ENCODE measurements around the gene YPEL3. TPM values are rescaled to one million over a fixed set of nuclear protein-coding genes. Genes with fewer than 3 reads are reported as not detected.

Gene YPEL3
- total RNA-seq, 1 experiment from 2014 or later = 52.7 TPM

DNA sequence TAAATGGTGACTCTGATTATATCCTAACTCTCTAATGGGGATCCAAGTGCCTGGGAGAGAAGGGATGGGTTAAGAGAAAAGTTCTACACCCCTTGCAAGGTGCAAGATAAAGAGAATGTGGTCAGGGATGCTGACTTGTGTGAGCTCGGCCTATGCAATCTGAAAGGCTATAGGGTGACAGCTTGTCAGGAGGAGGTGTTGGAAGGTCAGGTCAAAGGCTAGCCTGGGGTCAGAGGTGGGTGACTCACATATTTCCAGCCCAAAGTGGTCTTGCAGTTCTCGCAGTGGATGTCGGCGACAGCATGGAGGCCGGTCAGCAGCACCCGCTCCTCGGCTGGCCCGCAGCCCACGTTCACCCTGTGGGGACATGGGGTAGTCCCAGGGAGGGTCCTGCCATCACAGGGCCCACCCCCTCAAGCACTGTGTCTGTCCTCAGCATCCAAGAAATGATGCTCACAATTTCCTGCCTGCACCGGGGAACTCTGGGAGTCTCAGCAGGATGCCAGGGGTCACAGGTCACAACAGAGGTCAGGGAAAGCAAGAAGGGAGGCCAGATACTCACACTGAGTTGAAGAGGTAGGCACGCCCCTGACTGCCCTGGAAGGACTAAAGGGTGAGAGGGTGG lies 1.4 kb downstream of the YPEL3 start:
- no peak for ATAC-seq
- H3K36me3 Mint-ChIP-seq = peaks cover 29% of the 10 kb centered on the region
- DNase-seq (ENCODE audit: low spot score) = no peak
- TF ChIP-seq, protein P1, sequence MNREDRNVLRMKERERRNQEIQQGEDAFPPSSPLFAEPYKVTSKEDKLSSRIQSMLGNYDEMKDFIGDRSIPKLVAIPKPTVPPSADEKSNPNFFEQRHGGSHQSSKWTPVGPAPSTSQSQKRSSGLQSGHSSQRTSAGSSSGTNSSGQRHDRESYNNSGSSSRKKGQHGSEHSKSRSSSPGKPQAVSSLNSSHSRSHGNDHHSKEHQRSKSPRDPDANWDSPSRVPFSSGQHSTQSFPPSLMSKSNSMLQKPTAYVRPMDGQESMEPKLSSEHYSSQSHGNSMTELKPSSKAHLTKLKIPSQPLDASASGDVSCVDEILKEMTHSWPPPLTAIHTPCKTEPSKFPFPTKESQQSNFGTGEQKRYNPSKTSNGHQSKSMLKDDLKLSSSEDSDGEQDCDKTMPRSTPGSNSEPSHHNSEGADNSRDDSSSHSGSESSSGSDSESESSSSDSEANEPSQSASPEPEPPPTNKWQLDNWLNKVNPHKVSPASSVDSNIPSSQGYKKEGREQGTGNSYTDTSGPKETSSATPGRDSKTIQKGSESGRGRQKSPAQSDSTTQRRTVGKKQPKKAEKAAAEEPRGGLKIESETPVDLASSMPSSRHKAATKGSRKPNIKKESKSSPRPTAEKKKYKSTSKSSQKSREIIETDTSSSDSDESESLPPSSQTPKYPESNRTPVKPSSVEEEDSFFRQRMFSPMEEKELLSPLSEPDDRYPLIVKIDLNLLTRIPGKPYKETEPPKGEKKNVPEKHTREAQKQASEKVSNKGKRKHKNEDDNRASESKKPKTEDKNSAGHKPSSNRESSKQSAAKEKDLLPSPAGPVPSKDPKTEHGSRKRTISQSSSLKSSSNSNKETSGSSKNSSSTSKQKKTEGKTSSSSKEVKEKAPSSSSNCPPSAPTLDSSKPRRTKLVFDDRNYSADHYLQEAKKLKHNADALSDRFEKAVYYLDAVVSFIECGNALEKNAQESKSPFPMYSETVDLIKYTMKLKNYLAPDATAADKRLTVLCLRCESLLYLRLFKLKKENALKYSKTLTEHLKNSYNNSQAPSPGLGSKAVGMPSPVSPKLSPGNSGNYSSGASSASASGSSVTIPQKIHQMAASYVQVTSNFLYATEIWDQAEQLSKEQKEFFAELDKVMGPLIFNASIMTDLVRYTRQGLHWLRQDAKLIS (CRISPR knock-in tag; IDR thresholded peaks at IDR 0.05; ENCODE audit: borderline replicate concordance) = no peak
- TF ChIP-seq ZNF671 (CRISPR knock-in tag; IDR thresholded peaks at IDR 0.05) (no peak), CREB1 (CRISPR knock-in tag; IDR thresholded peaks at IDR 0.05) (no peak), RORB (CRISPR knock-in tag; IDR thresholded peaks at IDR 0.05) (no peak), NFYB (CRISPR knock-in tag; conservative IDR thresholded peaks at IDR 0.05; ENCODE audit: low read depth) (no peak), ZNF138 (CRISPR knock-in tag; conservative IDR thresholded peaks at IDR 0.05) (no peak), MXD4 (CRISPR knock-in tag; IDR thresholded peaks at IDR 0.05; ENCODE audit: borderline replicate concordance) (no peak), NFE2L1 (CRISPR knock-in tag; IDR thresholded peaks at IDR 0.05) (no peak), MYBL2 (CRISPR knock-in tag; IDR thresholded peaks at IDR 0.05) (no peak), NR3C1 (CRISPR knock-in tag; conservative IDR thresholded peaks at IDR 0.05; ENCODE audit: low read depth) (no peak), SMAD3 (CRISPR knock-in tag; IDR thresholded peaks at IDR 0.05; ENCODE audit: borderline replicate concordance) (no peak)
- TF ChIP-seq, protein P2, sequence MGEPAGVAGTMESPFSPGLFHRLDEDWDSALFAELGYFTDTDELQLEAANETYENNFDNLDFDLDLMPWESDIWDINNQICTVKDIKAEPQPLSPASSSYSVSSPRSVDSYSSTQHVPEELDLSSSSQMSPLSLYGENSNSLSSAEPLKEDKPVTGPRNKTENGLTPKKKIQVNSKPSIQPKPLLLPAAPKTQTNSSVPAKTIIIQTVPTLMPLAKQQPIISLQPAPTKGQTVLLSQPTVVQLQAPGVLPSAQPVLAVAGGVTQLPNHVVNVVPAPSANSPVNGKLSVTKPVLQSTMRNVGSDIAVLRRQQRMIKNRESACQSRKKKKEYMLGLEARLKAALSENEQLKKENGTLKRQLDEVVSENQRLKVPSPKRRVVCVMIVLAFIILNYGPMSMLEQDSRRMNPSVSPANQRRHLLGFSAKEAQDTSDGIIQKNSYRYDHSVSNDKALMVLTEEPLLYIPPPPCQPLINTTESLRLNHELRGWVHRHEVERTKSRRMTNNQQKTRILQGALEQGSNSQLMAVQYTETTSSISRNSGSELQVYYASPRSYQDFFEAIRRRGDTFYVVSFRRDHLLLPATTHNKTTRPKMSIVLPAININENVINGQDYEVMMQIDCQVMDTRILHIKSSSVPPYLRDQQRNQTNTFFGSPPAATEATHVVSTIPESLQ (CRISPR knock-in tag; IDR thresholded peaks at IDR 0.05) = no peak
- TF ChIP-seq, protein P3, sequence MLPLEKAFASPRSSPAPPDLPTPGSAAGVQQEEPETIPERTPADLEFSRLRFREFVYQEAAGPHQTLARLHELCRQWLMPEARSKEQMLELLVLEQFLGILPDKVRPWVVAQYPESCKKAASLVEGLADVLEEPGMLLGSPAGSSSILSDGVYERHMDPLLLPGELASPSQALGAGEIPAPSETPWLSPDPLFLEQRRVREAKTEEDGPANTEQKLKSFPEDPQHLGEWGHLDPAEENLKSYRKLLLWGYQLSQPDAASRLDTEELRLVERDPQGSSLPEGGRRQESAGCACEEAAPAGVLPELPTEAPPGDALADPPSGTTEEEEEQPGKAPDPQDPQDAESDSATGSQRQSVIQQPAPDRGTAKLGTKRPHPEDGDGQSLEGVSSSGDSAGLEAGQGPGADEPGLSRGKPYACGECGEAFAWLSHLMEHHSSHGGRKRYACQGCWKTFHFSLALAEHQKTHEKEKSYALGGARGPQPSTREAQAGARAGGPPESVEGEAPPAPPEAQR (CRISPR knock-in tag; IDR thresholded peaks at IDR 0.05) = no peak
- TF ChIP-seq, protein P4, sequence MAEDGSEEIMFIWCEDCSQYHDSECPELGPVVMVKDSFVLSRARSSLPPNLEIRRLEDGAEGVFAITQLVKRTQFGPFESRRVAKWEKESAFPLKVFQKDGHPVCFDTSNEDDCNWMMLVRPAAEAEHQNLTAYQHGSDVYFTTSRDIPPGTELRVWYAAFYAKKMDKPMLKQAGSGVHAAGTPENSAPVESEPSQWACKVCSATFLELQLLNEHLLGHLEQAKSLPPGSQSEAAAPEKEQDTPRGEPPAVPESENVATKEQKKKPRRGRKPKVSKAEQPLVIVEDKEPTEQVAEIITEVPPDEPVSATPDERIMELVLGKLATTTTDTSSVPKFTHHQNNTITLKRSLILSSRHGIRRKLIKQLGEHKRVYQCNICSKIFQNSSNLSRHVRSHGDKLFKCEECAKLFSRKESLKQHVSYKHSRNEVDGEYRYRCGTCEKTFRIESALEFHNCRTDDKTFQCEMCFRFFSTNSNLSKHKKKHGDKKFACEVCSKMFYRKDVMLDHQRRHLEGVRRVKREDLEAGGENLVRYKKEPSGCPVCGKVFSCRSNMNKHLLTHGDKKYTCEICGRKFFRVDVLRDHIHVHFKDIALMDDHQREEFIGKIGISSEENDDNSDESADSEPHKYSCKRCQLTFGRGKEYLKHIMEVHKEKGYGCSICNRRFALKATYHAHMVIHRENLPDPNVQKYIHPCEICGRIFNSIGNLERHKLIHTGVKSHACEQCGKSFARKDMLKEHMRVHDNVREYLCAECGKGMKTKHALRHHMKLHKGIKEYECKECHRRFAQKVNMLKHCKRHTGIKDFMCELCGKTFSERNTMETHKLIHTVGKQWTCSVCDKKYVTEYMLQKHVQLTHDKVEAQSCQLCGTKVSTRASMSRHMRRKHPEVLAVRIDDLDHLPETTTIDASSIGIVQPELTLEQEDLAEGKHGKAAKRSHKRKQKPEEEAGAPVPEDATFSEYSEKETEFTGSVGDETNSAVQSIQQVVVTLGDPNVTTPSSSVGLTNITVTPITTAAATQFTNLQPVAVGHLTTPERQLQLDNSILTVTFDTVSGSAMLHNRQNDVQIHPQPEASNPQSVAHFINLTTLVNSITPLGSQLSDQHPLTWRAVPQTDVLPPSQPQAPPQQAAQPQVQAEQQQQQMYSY (CRISPR knock-in tag; IDR thresholded peaks at IDR 0.05) = no peak
- TF ChIP-seq, protein P5, sequence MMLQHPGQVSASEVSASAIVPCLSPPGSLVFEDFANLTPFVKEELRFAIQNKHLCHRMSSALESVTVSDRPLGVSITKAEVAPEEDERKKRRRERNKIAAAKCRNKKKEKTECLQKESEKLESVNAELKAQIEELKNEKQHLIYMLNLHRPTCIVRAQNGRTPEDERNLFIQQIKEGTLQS (CRISPR knock-in tag; conservative IDR thresholded peaks at IDR 0.05) = no peak
- TF ChIP-seq, protein P6, sequence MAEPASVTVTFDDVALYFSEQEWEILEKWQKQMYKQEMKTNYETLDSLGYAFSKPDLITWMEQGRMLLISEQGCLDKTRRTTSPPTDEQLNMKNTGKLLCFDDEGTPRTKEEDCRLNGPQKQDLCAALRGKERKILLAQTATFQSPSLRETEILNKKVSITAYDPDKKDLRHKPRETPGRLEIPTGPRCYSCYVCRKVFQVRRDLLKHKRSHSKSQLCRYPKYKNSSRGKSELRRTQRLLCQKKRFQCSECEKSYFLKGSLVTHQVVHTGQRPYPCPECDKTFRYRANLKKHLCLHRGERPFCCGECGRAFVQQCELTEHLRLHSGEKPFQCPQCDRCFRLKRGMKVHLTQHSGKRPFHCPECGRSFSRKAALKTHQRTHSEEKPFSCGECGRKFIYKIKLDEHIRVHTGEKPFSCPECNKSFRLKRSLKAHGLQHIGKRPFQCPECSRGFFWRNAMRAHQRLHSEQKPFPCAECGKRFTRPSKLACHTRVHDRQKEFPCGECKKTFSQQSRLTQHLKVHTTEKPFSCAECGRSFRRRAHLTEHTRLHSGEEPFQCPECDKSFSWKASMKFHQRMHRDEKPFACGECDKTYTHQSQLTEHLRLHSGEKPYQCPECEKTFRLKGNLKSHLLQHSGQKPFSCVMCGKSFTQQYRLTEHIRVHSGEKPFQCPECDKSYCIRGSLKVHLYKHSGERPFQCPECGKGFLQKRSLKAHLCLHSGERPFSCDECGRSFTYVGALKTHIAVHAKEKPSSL (CRISPR knock-in tag; conservative IDR thresholded peaks at IDR 0.05) = no peak
- TF ChIP-seq, protein P7, sequence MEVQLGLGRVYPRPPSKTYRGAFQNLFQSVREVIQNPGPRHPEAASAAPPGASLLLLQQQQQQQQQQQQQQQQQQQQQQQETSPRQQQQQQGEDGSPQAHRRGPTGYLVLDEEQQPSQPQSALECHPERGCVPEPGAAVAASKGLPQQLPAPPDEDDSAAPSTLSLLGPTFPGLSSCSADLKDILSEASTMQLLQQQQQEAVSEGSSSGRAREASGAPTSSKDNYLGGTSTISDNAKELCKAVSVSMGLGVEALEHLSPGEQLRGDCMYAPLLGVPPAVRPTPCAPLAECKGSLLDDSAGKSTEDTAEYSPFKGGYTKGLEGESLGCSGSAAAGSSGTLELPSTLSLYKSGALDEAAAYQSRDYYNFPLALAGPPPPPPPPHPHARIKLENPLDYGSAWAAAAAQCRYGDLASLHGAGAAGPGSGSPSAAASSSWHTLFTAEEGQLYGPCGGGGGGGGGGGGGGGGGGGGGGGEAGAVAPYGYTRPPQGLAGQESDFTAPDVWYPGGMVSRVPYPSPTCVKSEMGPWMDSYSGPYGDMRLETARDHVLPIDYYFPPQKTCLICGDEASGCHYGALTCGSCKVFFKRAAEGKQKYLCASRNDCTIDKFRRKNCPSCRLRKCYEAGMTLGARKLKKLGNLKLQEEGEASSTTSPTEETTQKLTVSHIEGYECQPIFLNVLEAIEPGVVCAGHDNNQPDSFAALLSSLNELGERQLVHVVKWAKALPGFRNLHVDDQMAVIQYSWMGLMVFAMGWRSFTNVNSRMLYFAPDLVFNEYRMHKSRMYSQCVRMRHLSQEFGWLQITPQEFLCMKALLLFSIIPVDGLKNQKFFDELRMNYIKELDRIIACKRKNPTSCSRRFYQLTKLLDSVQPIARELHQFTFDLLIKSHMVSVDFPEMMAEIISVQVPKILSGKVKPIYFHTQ (CRISPR knock-in tag; IDR thresholded peaks at IDR 0.05) = no peak
- TF ChIP-seq, protein P8, sequence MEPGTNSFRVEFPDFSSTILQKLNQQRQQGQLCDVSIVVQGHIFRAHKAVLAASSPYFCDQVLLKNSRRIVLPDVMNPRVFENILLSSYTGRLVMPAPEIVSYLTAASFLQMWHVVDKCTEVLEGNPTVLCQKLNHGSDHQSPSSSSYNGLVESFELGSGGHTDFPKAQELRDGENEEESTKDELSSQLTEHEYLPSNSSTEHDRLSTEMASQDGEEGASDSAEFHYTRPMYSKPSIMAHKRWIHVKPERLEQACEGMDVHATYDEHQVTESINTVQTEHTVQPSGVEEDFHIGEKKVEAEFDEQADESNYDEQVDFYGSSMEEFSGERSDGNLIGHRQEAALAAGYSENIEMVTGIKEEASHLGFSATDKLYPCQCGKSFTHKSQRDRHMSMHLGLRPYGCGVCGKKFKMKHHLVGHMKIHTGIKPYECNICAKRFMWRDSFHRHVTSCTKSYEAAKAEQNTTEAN (CRISPR knock-in tag; IDR thresholded peaks at IDR 0.05) = no peak
- ChIA-PET CTCF (interaction anchor here (3.8 to 4.2 kb wide), 2 partner anchors 18 to 40 kb away, joined by 26 to 33 read pairs; no protein-coding TSS in a partner anchor), POLR2A (no interaction called here)
- H3K9me3 Mint-ChIP-seq = peaks cover 22% of the 10 kb centered on the region
- peak overlapping the region; percentile 82 for H3K27ac Mint-ChIP-seq
- H3K27me3 Mint-ChIP-seq (ENCODE audit: low read depth) = peaks cover 16% of the 10 kb centered on the region
- peak overlapping the region; percentile 75 for H3K4me3 Mint-ChIP-seq
- H3K4me1 Mint-ChIP-seq = peaks cover 25% of the 10 kb centered on the region

All from WTC11 (cell line).